Colonic mucosa (tissue), 4 donors: ENCODE measurements around the gene POGLUT2. TPM values are rescaled to one million over a fixed set of nuclear protein-coding genes. Genes with fewer than 3 reads are reported as not detected.

Experiments used
- DNase-seq: peaks from one replicate; pipeline ENCODE4 v3.0.0-alpha.2; 2020
- H3K27ac ChIP-seq: fragments of 200-600 bp; one replicate; pipeline ENCODE4 v1.8.0; 2021
- H3K27me3 ChIP-seq: fragments of 200-600 bp; one replicate; pipeline ENCODE4 v1.8.0; 2021
- H3K36me3 ChIP-seq: fragments of 200-600 bp; one replicate; pipeline ENCODE4 v1.8.0; 2021
- H3K4me1 ChIP-seq: fragments of 200-600 bp; one replicate; pipeline ENCODE4 v1.8.0; 2021; ENCODE audit warnings: mild to moderate bottlenecking
- H3K4me3 ChIP-seq: fragments of 200-600 bp; one replicate; pipeline ENCODE4 v1.8.0; 2021
- H3K9ac ChIP-seq, 2 donors: one replicate each; pipeline ENCODE4 v1.7.0; 2013; ENCODE audit warnings: control low read depth in 2 of 2, low read depth in 2 of 2, low read length in 2 of 2
- H3K9me3 ChIP-seq: fragments of 200-600 bp; one replicate; pipeline ENCODE4 v1.8.0; 2021
- CTCF ChIP-seq: fragments of 200-600 bp; IDR thresholded peaks from one replicate; pipeline ENCODE4 v1.8.0; 2022; ENCODE audit warnings: antibody characterized with exemption, mild to moderate bottlenecking
- intact Hi-C: fragments of 100-400 bp; cut with DNase I; formaldehyde crosslinking; loops from one replicate; pipeline ENCODE4 v1.14.1; 2022
- total RNA-seq, 2 donors: library from RNA; stranded (reverse); fragmentation: NEBNext Ultra II Directional in 1 of 2; extraction: Animal tissue kit (Norgen Biotek cat#: 25700) in 1 of 2; gene quantifications; one replicate each; pipeline ENCODE4 v1.2.1, GENCODE V29; 2021
- donor health status: healthy.
- donor health status: DM: no; HTN: no; CAD: no.
- donor health status: DM: no; HTN: no; CAD: no.

The POGLUT2 gene
- total RNA-seq = 1 to 10 TPM; 1.3 to 2.8 TPM

DNA sequence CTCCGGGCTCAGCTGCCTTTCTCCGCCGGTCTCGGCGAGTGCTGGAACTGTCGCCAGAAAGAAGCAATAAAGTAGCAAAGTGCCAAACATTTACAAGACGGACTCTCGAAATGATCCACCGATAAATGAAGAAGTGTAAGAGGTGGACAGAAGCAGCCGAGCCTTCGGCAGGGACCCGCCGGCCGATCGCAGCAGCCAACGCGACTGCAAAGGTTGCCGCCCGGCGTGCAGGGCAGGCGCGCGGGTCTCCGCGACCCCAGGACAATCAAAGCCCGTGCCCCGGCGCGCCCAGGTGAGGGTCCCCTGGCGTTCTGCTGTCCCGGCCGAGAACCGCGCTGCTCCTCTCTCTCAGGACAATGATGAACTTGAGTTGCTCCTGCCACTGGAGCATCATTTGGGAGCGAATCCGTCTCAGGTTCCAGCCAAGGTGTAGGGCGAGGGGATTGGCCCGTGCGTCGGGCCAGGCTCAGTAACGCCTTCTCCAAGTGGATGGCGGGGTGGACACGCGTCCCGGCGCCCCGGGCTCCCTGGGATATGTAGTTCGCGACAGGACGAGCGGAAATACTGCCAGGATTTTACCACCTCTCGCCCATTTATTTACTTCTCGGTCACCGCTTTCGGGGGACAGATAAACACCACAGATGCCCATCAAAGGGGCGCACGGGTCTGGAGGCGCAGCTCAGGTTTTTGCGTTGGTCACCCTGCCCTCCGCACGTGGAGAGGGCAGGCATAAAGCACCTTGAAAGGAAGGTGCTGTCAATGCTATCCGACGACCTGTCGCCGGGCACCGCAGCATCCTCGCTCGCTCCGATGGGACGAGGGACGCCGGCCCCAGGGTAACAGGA is at the start of gene POGLUT2, which contains the start of gene BIVM:
Gene POGLUT2, minus strand, starts transcription at position 396 of the 845 bp plus-strand sequence. Its CDS starts 306 bp downstream, at position 90.
Gene BIVM, plus strand, starts transcription at position 539 of the 845 bp plus-strand sequence. CDS start 8,149 bp downstream, outside the sequence.
- Histone ChIP-seq H3K9me3 (no peaks in the 10 kb centered on the region), H3K9ac (peak within 1 kb of the TSS; percentile 72 to 78), H3K27ac (peak within 1 kb of the TSS; percentile 27), H3K27me3 (no peaks in the 10 kb centered on the region), H3K36me3 (no peaks in the 10 kb centered on the region), H3K4me1 (no peaks in the 10 kb centered on the region), H3K4me3 (peak within 1 kb of the TSS; percentile 67)
- intact Hi-C loops = loop anchor here (5.0 kb wide), 1 partner anchor 48 kb away; the partner anchor contains the start of gene ERCC5
- peak; percentile 94 for DNase-seq
- TF ChIP-seq CTCF = no peak

DNA sequence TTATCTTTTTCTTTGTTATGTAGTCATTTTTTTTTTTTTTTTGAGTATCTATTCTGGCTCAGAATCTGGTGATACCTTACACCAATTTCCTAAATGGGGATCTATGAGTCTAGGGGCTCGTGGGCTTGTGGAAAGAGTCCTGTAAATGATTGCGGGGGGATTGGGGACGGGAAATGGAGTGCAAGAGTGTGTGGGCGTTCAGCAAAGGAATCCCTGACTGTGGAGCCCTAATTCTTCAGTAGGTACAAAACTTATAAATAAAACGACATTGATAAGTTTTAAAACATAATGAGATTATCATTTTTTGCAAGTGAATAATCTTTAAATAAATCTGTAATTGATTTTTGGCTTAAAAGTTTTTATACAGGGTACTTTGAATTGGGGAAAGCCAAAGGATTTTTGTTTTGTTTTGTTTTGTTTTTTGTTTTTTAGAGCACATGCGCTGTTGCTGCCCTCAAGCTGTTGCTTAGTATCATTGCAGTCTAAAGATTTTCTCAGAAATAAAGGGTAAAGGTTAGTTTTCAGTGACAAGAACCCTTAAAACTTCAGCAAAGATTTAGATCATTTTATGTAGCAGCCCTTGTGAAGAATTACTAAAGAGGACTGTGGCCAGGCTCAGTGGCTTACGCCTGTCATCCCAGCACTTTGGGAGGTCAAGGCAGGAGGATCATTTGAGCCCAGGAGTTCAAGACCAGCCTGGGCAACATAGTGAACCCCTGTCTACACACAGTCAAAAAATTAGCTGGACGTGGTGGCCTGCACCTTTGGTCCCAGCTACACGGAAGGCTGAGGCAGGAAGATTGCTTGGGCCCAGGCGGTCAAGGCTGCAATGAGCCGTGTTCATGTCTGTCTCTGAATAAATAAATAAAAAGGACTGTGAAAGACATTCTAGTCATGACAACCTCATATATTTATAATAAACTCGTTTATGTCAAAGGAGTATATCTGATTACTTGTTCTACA is 48.8 kb upstream of the POGLUT2 start:
- peaks cover 6% of the 10 kb centered on the region for H3K4me1 ChIP-seq
- no peaks in the 10 kb centered on the region for H3K9me3 ChIP-seq
- peak overlapping the region; percentile 99 for H3K27ac ChIP-seq
- peak; percentile 72 for TF ChIP-seq CTCF
- H3K9ac ChIP-seq = peak overlapping the region; percentile 28 to 99
- H3K36me3 ChIP-seq = peaks cover 2% of the 10 kb centered on the region
- no peak for DNase-seq
- H3K27me3 ChIP-seq = no peaks in the 10 kb centered on the region
- intact Hi-C loops = loop anchor here (5.0 to 10.0 kb wide), 4 partner anchors 50 to 265 kb away; partner anchors contain the start of genes BIVM, POGLUT2, TEX30 and TPP2
- H3K4me3 ChIP-seq = peak overlapping the region; percentile 91

DNA sequence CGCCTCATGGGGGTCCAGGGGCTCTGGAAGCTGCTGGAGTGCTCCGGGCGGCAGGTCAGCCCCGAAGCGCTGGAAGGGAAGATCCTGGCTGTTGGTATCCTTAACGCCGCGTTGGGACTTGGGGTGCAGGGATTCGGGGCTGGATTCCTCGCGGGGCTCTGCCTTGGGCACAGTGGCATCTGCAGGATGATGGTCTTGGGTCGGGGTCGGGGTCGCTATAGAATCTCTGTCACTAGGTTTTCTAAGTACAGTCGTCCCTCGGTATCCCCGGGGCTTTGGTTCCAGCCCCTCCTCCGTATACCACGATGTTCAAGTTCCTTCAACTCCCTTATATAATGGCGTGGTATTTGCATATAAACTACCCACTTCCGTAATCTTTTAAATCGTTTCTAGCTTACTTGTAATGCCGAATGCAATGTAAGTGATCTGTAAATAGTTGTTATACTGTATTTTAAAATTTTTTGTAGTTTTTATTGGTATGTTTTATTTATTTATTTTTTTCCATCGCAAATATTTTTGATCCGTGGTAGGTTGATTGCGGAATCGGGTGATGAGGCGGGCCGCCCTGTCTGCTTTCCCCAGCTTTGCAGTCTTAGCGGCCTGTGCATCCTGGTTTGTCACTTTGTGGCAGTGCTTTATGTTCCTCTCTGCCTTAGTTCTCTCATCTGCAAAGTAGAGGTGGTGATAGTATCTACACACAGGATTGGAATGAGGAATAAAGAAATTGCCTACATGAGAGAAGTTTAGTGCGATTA is 47.7 kb upstream of the POGLUT2 start:
- no peaks in the 10 kb centered on the region for H3K36me3 ChIP-seq
- TF ChIP-seq CTCF = no peak
- H3K27ac ChIP-seq = peak overlapping the region; percentile 99
- peaks cover 6% of the 10 kb centered on the region for H3K4me1 ChIP-seq
- no peaks in the 10 kb centered on the region for H3K27me3 ChIP-seq
- H3K4me3 ChIP-seq = peak overlapping the region; percentile 91
- peak; percentile 57 for DNase-seq
- H3K9ac ChIP-seq = peak overlapping the region; percentile 96 to 99
- H3K9me3 ChIP-seq = no peaks in the 10 kb centered on the region
- intact Hi-C loops = loop anchor here (5.0 to 10.0 kb wide), 4 partner anchors 49 to 264 kb away; partner anchors contain the start of genes BIVM, POGLUT2, TEX30 and TPP2

DNA sequence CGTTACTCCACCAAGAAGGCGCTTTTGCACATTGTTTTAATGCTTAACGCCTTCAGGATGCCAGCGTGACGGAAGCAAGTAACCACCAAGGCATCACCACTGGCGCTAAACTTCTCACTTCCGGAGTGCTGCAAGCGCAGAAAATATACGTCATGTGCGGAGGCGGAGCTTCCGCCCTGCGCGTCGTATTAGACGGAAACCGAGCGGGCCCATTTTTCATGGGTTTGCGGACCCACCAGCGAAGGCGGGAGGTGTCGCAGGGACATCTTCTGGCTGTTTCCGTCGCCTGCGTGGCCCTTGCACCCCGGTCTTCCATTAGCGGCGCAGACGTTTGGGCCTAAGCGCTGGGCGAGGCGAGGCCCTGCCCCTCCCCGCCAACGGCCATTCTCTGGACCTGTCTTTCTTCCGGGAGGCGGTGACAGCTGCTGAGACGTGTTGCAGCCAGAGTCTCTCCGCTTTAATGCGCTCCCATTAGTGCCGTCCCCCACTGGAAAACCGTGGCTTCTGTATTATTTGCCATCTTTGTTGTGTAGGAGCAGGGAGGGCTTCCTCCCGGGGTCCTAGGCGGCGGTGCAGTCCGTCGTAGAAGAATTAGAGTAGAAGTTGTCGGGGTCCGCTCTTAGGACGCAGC is 47.0 kb upstream of the POGLUT2 start, which contains the start of gene ERCC5:
Gene ERCC5, plus strand, starts transcription at position 403 of the 631 bp plus-strand sequence. CDS start 235 bp downstream, outside the sequence.
- Histone ChIP-seq H3K9me3 (no peaks in the 10 kb centered on the region), H3K36me3 (no peaks in the 10 kb centered on the region), H3K9ac (peak within 1 kb of the TSS; percentile 96 to 99), H3K27ac (peak within 1 kb of the TSS; percentile 99), H3K4me3 (peak within 1 kb of the TSS; percentile 91), H3K27me3 (no peaks in the 10 kb centered on the region), H3K4me1 (peaks cover 6% of the 10 kb centered on the region)
- peak; percentile 94 for DNase-seq
- TF ChIP-seq CTCF = no peak
- intact Hi-C loops = loop anchor here (5.0 to 10.0 kb wide), 4 partner anchors 48 to 263 kb away; partner anchors contain the start of genes BIVM, POGLUT2, TEX30 and TPP2
